Gastroesophageal sphincter (tissue), 4 donors: ENCODE measurements around the gene CDH20. TPM values are rescaled to one million over a fixed set of nuclear protein-coding genes. Genes with fewer than 3 reads are reported as not detected.
A peak's percentile ranks its signal among the peaks of the same experiment; 100 is the strongest.

Experiments used
- ATAC-seq: fragments of 150-250 bp; one replicate; pipeline ENCODE4 v1.9.1; 2016; ENCODE audit warnings: mild to moderate bottlenecking, moderate library complexity
- H3K27ac ChIP-seq, 4 donors: fragments of 200-600 bp; sonication (generic) in 3 of 4; 1 replicate in 3 of 4; 2 replicates in 1 of 4; pipeline ENCODE4 v1.5.1; 2016 to 2019
- H3K27me3 ChIP-seq: fragments of 200-600 bp; sonication (generic); one replicate; pipeline ENCODE4 v1.5.1; 2019
- H3K36me3 ChIP-seq, 2 donors: fragments of 200-600 bp; sonication (generic); one replicate each; pipeline ENCODE4 v1.5.1; 2019; ENCODE audit warnings: control low read depth in 1 of 2
- H3K4me1 ChIP-seq, 3 donors: fragments of 200-600 bp; sonication (generic); 1 replicate in 2 of 3; 2 replicates in 1 of 3; pipeline ENCODE4 v1.5.1; 2016 to 2019; ENCODE audit warnings: control low read depth in 2 of 3
- H3K4me3 ChIP-seq, 2 donors: fragments of 200-600 bp; sonication (generic); one replicate each; pipeline ENCODE4 v1.5.1; 2019; ENCODE audit warnings: mild to moderate bottlenecking in 1 of 2, moderate library complexity in 1 of 2
- H3K9me3 ChIP-seq, 3 donors: fragments of 200-600 bp; sonication (generic); one replicate each; pipeline ENCODE4 v1.5.1; 2017 to 2019; ENCODE audit warnings: control low read depth in 2 of 3
- EP300 ChIP-seq: sonication (generic); formaldehyde crosslinking; IDR thresholded peaks from one replicate; pipeline ENCODE4 v1.6.1; 2017; ENCODE audit warnings: antibody characterized with exemption, mild to moderate bottlenecking
- POLR2A ChIP-seq, 2 donors: fragments of 450-650 bp; IDR thresholded peaks; one replicate each; pipeline ENCODE4 v1.6.1; 2017; ENCODE audit warnings: antibody characterized with exemption in 2 of 2, mild to moderate bottlenecking in 2 of 2, moderate library complexity in 1 of 2
- POLR2AphosphoS5 ChIP-seq: sonication (generic); formaldehyde crosslinking; IDR thresholded peaks from one replicate; pipeline ENCODE4 v1.6.1; 2017; ENCODE audit warnings: antibody characterized with exemption
- WGBS, 2 donors: methylation state at CpG; one replicate each; pipeline ENCODE4 v1.1.5; 2018; ENCODE audit warnings: low coverage in 1 of 2; 5-methylcytosine and 5-hydroxymethylcytosine counted together
- total RNA-seq, 4 donors: library from RNA; depleted of rRNA; stranded (reverse); fragments of >200 nt; gene quantifications; one replicate each; pipeline ENCODE4 v1.1.0, GENCODE V29; 2016
- TF ChIP-seq, protein P1 (sequence below), 4 experiments: fragments of 200-600 bp in 2 of 4; fragments of 450-650 bp in 2 of 4; sonication (generic) in 1 of 4; IDR thresholded peaks; one replicate each; pipeline ENCODE4 v1.5.1; 2017 to 2019; ENCODE audit warnings: antibody characterized with exemption in 4 of 4, mild to moderate bottlenecking in 2 of 4, moderate library complexity in 2 of 4

The CDH20 gene
- total RNA-seq, 4 donors from 2014 or later: 1.1 to 1.6 TPM; not detected in 2

DNA sequence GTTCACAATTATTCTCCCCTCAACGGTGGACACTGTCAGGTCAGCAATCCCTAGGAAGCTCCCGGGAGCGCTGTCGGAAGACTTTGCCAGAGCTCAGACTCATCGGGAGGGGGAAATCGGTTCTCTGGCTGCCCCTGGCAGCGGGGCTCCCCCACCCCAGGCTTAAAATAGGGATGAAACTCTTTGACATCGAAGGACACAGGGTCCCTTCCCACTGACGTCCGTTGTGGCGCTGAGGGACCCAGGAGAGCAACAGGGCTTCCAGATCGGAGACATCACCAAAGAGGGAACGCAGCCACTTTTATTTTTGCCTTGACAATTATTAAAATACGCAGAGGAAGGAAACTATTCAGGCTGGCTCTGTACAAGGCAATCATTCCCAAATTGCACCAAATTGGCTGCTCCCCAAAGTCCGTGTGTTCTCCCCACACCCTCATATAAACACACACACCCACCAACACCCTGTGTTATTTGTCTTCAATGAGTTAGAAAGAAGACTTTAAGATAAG lies 249.0 kb downstream of the CDH20 start:
- Histone ChIP-seq H3K4me3 (peak overlapping the region in 1 of 2 donors; percentile 44), H3K4me1 (peaks cover 0 to 17% (median 0%) of the 10 kb centered on the region in 3 donors), H3K27me3 (peaks cover 13% of the 10 kb centered on the region), H3K9me3 (no peaks in the 10 kb centered on the region), H3K36me3 (no peaks in the 10 kb centered on the region), H3K27ac (peak overlapping the region in 3 of 4 donors; percentile 52 to 73 (median 61))
- peak; percentile 60 for ATAC-seq
- TF ChIP-seq EP300 (no peak), POLR2A (IDR thresholded peaks at IDR 0.05) (no peak), POLR2AphosphoS5 (no peak)
- TF ChIP-seq, protein P1, sequence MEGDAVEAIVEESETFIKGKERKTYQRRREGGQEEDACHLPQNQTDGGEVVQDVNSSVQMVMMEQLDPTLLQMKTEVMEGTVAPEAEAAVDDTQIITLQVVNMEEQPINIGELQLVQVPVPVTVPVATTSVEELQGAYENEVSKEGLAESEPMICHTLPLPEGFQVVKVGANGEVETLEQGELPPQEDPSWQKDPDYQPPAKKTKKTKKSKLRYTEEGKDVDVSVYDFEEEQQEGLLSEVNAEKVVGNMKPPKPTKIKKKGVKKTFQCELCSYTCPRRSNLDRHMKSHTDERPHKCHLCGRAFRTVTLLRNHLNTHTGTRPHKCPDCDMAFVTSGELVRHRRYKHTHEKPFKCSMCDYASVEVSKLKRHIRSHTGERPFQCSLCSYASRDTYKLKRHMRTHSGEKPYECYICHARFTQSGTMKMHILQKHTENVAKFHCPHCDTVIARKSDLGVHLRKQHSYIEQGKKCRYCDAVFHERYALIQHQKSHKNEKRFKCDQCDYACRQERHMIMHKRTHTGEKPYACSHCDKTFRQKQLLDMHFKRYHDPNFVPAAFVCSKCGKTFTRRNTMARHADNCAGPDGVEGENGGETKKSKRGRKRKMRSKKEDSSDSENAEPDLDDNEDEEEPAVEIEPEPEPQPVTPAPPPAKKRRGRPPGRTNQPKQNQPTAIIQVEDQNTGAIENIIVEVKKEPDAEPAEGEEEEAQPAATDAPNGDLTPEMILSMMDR (IDR thresholded peaks at IDR 0.05): no peak
- no CpG with 5 or more reads among the region's 15 CpGs for WGBS, 2 donors

DNA sequence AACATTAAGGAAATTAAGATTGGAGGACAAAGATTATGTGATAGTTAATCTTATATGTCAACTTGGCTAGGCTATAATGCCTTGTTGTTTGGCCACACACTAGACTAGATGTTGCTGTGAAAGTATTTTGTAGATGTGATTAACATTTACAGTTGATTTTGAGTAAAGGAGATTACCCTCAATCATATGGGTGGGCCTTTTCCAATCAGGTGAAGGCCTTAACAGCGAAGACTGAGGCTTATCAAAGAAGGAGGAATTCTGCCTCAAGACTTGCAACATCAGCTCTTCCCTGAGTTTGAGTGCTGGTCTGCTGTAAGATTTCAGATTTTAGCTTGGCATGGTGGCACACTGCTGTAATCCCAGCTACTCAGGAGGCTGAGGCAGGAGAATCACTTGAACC lies 250.3 kb downstream of the CDH20 start:
- 86 to 100% methylated on average over 1 of the region's 1 CpG for WGBS, 2 donors
- Histone ChIP-seq H3K27me3 (peaks cover 9% of the 10 kb centered on the region), H3K4me3 (no peak overlapping the region), H3K36me3 (no peaks in the 10 kb centered on the region), H3K27ac (no peak overlapping the region), H3K4me1 (peaks cover 0 to 17% (median 0%) of the 10 kb centered on the region in 3 donors), H3K9me3 (no peaks in the 10 kb centered on the region)
- TF ChIP-seq EP300 (no peak), POLR2A (IDR thresholded peaks at IDR 0.05) (no peak), POLR2AphosphoS5 (no peak)
- TF ChIP-seq, protein P1 (IDR thresholded peaks at IDR 0.05): no peak
- no peak for ATAC-seq

DNA sequence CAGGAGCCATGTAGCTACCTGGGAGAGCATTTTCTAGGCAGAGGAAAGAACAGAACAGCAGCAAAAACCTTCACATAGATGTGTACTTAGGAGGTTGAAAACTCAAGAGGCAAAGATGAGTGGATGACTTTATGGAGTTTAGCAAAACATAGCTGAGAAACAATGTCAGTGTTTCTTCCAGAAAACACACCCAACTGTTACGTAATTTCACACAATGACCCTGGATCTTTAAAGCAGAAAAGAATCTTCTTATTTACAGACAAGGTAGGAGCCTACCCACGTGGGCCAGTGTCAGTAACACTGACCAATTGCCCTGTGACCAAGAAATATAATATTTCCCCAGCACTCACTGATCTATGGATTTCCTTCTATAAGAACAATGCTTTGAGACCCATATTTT lies 254.6 kb downstream of the CDH20 start:
- WGBS, 2 donors: 51 to 57% methylated on average over 2 of the region's 2 CpGs
- no peak overlapping the region for H3K4me3 ChIP-seq
- TF ChIP-seq EP300: no peak
- H3K27me3 ChIP-seq: no peaks in the 10 kb centered on the region
- no peaks in the 10 kb centered on the region for H3K4me1 ChIP-seq
- H3K36me3 ChIP-seq: no peaks in the 10 kb centered on the region
- H3K27ac ChIP-seq: no peak overlapping the region
- H3K9me3 ChIP-seq: no peaks in the 10 kb centered on the region
- no peak for ATAC-seq

DNA sequence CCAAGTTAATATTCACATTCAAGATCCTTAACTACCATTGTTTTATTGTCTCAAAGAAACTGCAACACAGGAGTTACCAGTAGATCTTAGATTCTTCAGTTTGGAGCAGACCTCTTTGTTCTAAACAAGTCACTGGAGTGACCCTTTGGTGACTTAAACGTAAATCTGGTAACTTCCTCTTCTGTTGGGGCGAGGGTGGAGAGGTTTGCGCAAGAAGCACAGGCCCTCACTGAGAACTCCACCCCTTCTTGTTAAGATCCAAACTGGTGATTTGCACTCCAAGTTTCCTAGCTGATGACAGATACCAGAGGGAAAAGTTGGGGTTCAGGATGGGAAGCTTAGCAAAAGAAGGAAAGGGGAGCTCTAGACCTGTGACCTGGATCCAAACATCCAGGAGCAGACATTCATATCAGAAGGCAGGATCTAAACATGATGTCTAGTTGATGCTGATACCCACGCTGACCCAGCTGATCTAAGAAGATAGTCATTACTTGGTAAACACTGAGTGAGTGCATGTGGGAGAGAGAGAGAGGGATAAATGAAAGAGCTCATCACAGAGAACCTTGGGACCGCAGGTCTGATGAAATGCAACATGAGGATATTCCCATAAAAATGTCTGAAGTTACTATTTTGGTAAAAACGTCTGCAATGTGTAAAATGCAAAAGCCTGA lies 256.0 kb downstream of the CDH20 start:
- TF ChIP-seq EP300: no peak
- TF ChIP-seq POLR2AphosphoS5: no peak
- TF ChIP-seq, protein P1 (IDR thresholded peaks at IDR 0.05): no peak
- ATAC-seq: no peak
- no peak overlapping the region for H3K4me3 ChIP-seq
- no peak overlapping the region for H3K27ac ChIP-seq
- H3K27me3 ChIP-seq: no peaks in the 10 kb centered on the region
- no peaks in the 10 kb centered on the region for H3K36me3 ChIP-seq
- no peaks in the 10 kb centered on the region for H3K9me3 ChIP-seq
- no peaks in the 10 kb centered on the region for H3K4me1 ChIP-seq
- 63 to 68% methylated on average over 3 to 4 of the region's 6 CpGs for WGBS, 2 donors

DNA sequence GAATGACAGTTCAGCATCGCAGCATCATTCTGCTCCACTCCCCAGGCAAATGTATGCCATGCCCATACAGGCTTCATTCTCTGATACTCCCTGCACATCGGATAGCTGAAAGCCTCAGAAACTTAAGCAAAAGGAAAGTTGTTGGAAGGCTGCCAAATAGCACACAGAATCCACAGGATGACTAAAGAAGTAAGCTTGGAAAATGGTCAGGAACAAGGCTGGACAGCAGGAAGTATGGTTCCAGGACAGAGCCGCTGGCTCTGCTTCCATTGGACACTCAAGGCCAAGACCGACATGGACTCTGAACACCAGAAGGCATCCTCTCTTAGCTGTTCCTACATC lies 256.5 kb downstream of the CDH20 start:
- H3K36me3 ChIP-seq: no peaks in the 10 kb centered on the region
- no peak overlapping the region for H3K4me3 ChIP-seq
- no peak for ATAC-seq
- WGBS, 2 donors: 29 to 47% methylated on average over 4 of the region's 4 CpGs
- H3K9me3 ChIP-seq: no peaks in the 10 kb centered on the region
- H3K4me1 ChIP-seq: no peaks in the 10 kb centered on the region
- H3K27ac ChIP-seq: no peak overlapping the region
- TF ChIP-seq POLR2A (IDR thresholded peaks at IDR 0.05) (no peak), EP300 (no peak), POLR2AphosphoS5 (no peak)
- TF ChIP-seq, protein P1 (IDR thresholded peaks at IDR 0.05): no peak
- H3K27me3 ChIP-seq: no peaks in the 10 kb centered on the region
